IPS DF 19.7 (cell line): Measurements from ENCODE around the gene KPTN.

Experiments
- DNase-seq: peaks from one replicate; pipeline ENCODE4 v3.0.0-alpha.2; 2013; ENCODE audit warnings: low read depth, low spot score

Gene KPTN

GRCh38 chr19:47483800-47484690, at the start of gene KPTN:
Gene KPTN (minus strand): TSS chr19:47484219. CDS start chr19:47484160, 59 bp downstream.
- peak; percentile 56 for DNase-seq

- no peak for DNase-seq
These were observed 47.8 kb upstream of the KPTN start for GRCh38 chr19:47531640-47532387.

GRCh38 chr19:47529018-47529742, 45.2 kb upstream of the KPTN start:
- DNase-seq: no peak

GRCh38 chr19:47526798-47527197, 42.8 kb upstream of the KPTN start:
- DNase-seq: no peak

GRCh38 chr19:47523473-47523872, 39.5 kb upstream of the KPTN start:
- DNase-seq: no peak

- no peak for DNase-seq
These were observed 37.6 kb upstream of the KPTN start for GRCh38 chr19:47521473-47522180.

GRCh38 chr19:47520839-47521238, 36.8 kb upstream of the KPTN start:
- no peak for DNase-seq

GRCh38 chr19:47520343-47520806, 36.4 kb upstream of the KPTN start:
- DNase-seq: no peak

GRCh38 chr19:47518854-47519253, 34.8 kb upstream of the KPTN start:
- no peak for DNase-seq

- DNase-seq: no peak
These were observed 34.1 kb upstream of the KPTN start for GRCh38 chr19:47518139-47518538.

GRCh38 chr19:47514869-47515588, 31.0 kb upstream of the KPTN start, which contains the start of gene NAPA:
Gene NAPA (minus strand): TSS chr19:47515063. CDS start chr19:47514940, 123 bp downstream.
- peak; percentile 95 for DNase-seq

GRCh38 chr19:47514151-47514868, 30.3 kb upstream of the KPTN start:
- no peak for DNase-seq

GRCh38 chr19:47512948-47513319, 28.9 kb upstream of the KPTN start:
- DNase-seq: no peak

- no peak for DNase-seq
These were observed 28.3 kb upstream of the KPTN start for GRCh38 chr19:47512183-47512947.

GRCh38 chr19:47511681-47512080, 27.7 kb upstream of the KPTN start:
- no peak for DNase-seq

GRCh38 chr19:47511128-47511517, 27.1 kb upstream of the KPTN start:
- DNase-seq: no peak

GRCh38 chr19:47510516-47511127, 26.6 kb upstream of the KPTN start:
- no peak for DNase-seq

GRCh38 chr19:47509973-47510372, 26.0 kb upstream of the KPTN start:
- no peak for DNase-seq
